Astrocyte (in vitro differentiated cells and primary cell): Measurements from ENCODE around the gene SAG. TPM values are rescaled to one million over a fixed set of nuclear protein-coding genes. Genes with fewer than 3 reads are reported as not detected.

Experiments
- DNase-seq: peaks from one replicate; pipeline ENCODE4 v3.0.0-alpha.2; 2010; ENCODE audit warnings: low read depth
- FAIRE-seq: peaks from 2 replicates; lab custom pipeline; 2011; peaks lifted over from hg19 to GRCh38; lab: Jason Lieb, UNC
- H2AFZ ChIP-seq: 2 replicates; pipeline ENCODE4 v1.6.0; 2012; ENCODE audit warnings: low read depth, low read length, inconsistent platforms
- H3K27ac ChIP-seq: 2 replicates; pipeline ENCODE4 v1.5.1; 2011; ENCODE audit warnings: low read depth, low read length, inconsistent platforms
- H3K27me3 ChIP-seq: 2 replicates; pipeline ENCODE4 v1.6.0; 2011; ENCODE audit warnings: low read length, inconsistent platforms; ENCODE audit not compliant: insufficient read depth
- H3K36me3 ChIP-seq: 2 replicates; pipeline ENCODE4 v1.5.1; 2011; ENCODE audit warnings: low read length, inconsistent platforms; ENCODE audit not compliant: insufficient read depth
- H3K4me1 ChIP-seq: 2 replicates; pipeline ENCODE4 v1.5.1; 2011; ENCODE audit warnings: low read length, inconsistent platforms; ENCODE audit not compliant: insufficient read depth
- H3K4me2 ChIP-seq: 2 replicates; pipeline ENCODE4 v1.6.0; 2012; ENCODE audit warnings: low read length, inconsistent platforms
- H3K4me3 ChIP-seq: 2 replicates; pipeline ENCODE4 v1.5.1; 2011; ENCODE audit warnings: low read depth, mild to moderate bottlenecking, low read length, inconsistent platforms; ENCODE audit not compliant: insufficient read depth
- H3K79me2 ChIP-seq: 2 replicates; pipeline ENCODE4 v1.6.0; 2012; ENCODE audit warnings: mild to moderate bottlenecking, low read length, inconsistent platforms; ENCODE audit not compliant: insufficient read depth
- H3K9ac ChIP-seq: 2 replicates; pipeline ENCODE4 v1.6.0; 2012; ENCODE audit warnings: mild to moderate bottlenecking, low read length, inconsistent platforms
- H3K9me3 ChIP-seq: 2 replicates; pipeline ENCODE4 v1.5.1; 2012; ENCODE audit warnings: low read depth, mild to moderate bottlenecking, low read length, inconsistent platforms; ENCODE audit not compliant: insufficient read depth
- H4K20me1 ChIP-seq: 2 replicates; pipeline ENCODE4 v1.6.0; 2012; ENCODE audit warnings: low read length, inconsistent platforms; ENCODE audit not compliant: insufficient read depth
- H3K27ac Mint-ChIP-seq: one replicate; pipeline ENCODE4 v1.8.0; 2021; ENCODE audit warnings: mild to moderate bottlenecking, mixed read lengths; ENCODE audit not compliant: unreplicated experiment
- H3K27me3 Mint-ChIP-seq: one replicate; pipeline ENCODE4 v1.8.0; 2021; ENCODE audit warnings: low read depth, mixed read lengths; ENCODE audit not compliant: unreplicated experiment
- H3K36me3 Mint-ChIP-seq: one replicate; pipeline ENCODE4 v1.8.0; 2021; ENCODE audit warnings: low read depth, mixed read lengths; ENCODE audit not compliant: unreplicated experiment
- H3K4me1 Mint-ChIP-seq: one replicate; pipeline ENCODE4 v1.8.0; 2021; ENCODE audit warnings: low read depth, mixed read lengths; ENCODE audit not compliant: unreplicated experiment
- H3K4me3 Mint-ChIP-seq: one replicate; pipeline ENCODE4 v1.8.0; 2021; ENCODE audit warnings: mild to moderate bottlenecking, moderate library complexity, mixed read lengths; ENCODE audit not compliant: unreplicated experiment
- H3K9me3 Mint-ChIP-seq: one replicate; pipeline ENCODE4 v1.8.0; 2021; ENCODE audit warnings: mild to moderate bottlenecking, mixed read lengths; ENCODE audit not compliant: unreplicated experiment
- CTCF ChIP-seq: IDR thresholded peaks from 2 replicates; pipeline ENCODE4 v1.5.1; 2011; ENCODE audit warnings: low read depth, mild to moderate bottlenecking, inconsistent platforms, low read length, moderate library complexity; ENCODE audit not compliant: insufficient read depth
- EZH2 ChIP-seq: IDR thresholded peaks from 2 replicates; pipeline ENCODE4 v1.6.1; 2012; ENCODE audit warnings: mild to moderate bottlenecking, low read length, inconsistent platforms; ENCODE audit not compliant: insufficient read depth
- total RNA-seq: library from RNA; stranded (reverse); gene quantifications from 2 replicates; pipeline ENCODE4 v1.2.1, GENCODE V29; 2021

SAG gene
- total RNA-seq, 1 donor from 2014 or later: not detected

- Histone ChIP-seq H3K4me1 (no peaks in the 10 kb centered on the region), H3K9me3 (no peaks in the 10 kb centered on the region), H2AFZ (no peak overlapping the region), H3K9ac (no peak overlapping the region), H3K4me2 (no peak overlapping the region), H3K27ac (no peak overlapping the region), H3K79me2 (peaks cover 6% of the 10 kb centered on the region), H3K27me3 (no peaks in the 10 kb centered on the region), H3K4me3 (no peak overlapping the region), H4K20me1 (peaks cover 32% of the 10 kb centered on the region), H3K36me3 (no peaks in the 10 kb centered on the region)
- Mint-ChIP-seq H3K36me3 (no peaks in the 10 kb centered on the region), H3K9me3 (peaks cover 1% of the 10 kb centered on the region), H3K4me1 (peaks cover 5% of the 10 kb centered on the region), H3K27me3 (no peaks in the 10 kb centered on the region), H3K27ac (no peak overlapping the region), H3K4me3 (no peak overlapping the region)
- FAIRE-seq: no peak
- DNase-seq: no peak
- TF ChIP-seq CTCF (no peak), EZH2 (no peak)
Observed at GRCh38 chr2:233375490-233376314, 68.1 kb downstream of the SAG start.

- Histone ChIP-seq H3K4me2 (no peak overlapping the region), H3K27me3 (no peaks in the 10 kb centered on the region), H3K4me3 (no peak overlapping the region), H3K9ac (no peak overlapping the region), H3K27ac (no peak overlapping the region), H3K9me3 (no peaks in the 10 kb centered on the region), H2AFZ (no peak overlapping the region), H3K79me2 (peaks cover 19% of the 10 kb centered on the region), H3K4me1 (no peaks in the 10 kb centered on the region), H3K36me3 (no peaks in the 10 kb centered on the region), H4K20me1 (peaks cover 39% of the 10 kb centered on the region)
- Mint-ChIP-seq H3K27me3 (no peaks in the 10 kb centered on the region), H3K27ac (no peak overlapping the region), H3K9me3 (peaks cover 1% of the 10 kb centered on the region), H3K4me1 (peaks cover 5% of the 10 kb centered on the region), H3K36me3 (no peaks in the 10 kb centered on the region), H3K4me3 (no peak overlapping the region)
- no peak for FAIRE-seq
- no peak for DNase-seq
- no peak for TF ChIP-seq CTCF
- no peak for TF ChIP-seq EZH2
Observed at GRCh38 chr2:233379034-233379433, 71.4 kb downstream of the SAG start.

- Histone ChIP-seq H3K36me3 (no peaks in the 10 kb centered on the region), H3K4me1 (no peaks in the 10 kb centered on the region), H3K4me3 (no peak overlapping the region), H4K20me1 (peaks cover 43% of the 10 kb centered on the region), H3K27me3 (no peaks in the 10 kb centered on the region), H3K79me2 (peaks cover 19% of the 10 kb centered on the region), H2AFZ (no peak overlapping the region), H3K9ac (no peak overlapping the region), H3K27ac (no peak overlapping the region), H3K9me3 (no peaks in the 10 kb centered on the region), H3K4me2 (no peak overlapping the region)
- H3K4me3 Mint-ChIP-seq: no peak overlapping the region
- peaks cover 1% of the 10 kb centered on the region for H3K36me3 Mint-ChIP-seq
- DNase-seq: no peak
- peaks cover 5% of the 10 kb centered on the region for H3K4me1 Mint-ChIP-seq
- H3K27me3 Mint-ChIP-seq: no peaks in the 10 kb centered on the region
- TF ChIP-seq CTCF (no peak), EZH2 (no peak)
- no peak for FAIRE-seq
- H3K27ac Mint-ChIP-seq: no peak overlapping the region
- peaks cover 1% of the 10 kb centered on the region for H3K9me3 Mint-ChIP-seq
Observed at GRCh38 chr2:233379441-233379840, 71.8 kb downstream of the SAG start.
